ENCODE data around the gene TGFBR3.

DNA sequence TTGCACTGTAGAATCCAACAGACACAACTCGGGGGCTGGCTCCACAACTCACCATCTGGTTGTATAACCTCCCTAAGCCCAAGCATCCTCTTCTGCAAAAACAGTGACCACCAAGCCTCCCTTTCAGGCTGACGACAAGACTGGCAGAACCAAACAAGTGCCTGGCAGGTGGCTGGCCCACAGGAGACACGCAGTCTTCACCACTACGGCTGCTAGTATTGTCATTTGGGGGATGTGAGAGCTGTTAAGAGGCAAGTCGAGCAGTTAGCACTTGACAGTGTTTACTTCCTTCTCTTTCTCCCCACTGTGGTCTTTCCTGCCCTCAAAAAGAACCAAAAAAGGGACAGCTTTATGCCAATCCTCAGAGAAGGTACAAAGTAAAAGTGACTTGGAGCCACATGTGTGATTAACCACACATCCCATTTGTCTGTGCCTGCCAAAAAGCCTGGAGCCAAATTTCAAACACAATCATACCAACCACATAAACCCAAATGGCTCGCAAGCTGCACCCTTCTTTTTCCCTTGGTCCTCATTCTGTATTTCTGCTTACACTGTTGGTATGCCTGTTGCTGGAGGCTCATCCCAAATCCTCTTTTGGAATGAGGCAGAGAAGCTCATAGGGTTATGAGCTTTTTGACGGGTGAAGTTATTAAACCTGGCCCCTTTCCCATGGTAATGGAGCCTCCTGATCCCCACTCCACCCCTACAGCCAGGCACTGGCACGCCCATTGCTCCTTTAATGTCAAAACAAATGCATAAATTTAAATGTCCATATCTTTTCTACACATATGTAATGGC, 94.1 kb downstream of the TGFBR3 start:
- TF ChIP-seq, protein P1, sequence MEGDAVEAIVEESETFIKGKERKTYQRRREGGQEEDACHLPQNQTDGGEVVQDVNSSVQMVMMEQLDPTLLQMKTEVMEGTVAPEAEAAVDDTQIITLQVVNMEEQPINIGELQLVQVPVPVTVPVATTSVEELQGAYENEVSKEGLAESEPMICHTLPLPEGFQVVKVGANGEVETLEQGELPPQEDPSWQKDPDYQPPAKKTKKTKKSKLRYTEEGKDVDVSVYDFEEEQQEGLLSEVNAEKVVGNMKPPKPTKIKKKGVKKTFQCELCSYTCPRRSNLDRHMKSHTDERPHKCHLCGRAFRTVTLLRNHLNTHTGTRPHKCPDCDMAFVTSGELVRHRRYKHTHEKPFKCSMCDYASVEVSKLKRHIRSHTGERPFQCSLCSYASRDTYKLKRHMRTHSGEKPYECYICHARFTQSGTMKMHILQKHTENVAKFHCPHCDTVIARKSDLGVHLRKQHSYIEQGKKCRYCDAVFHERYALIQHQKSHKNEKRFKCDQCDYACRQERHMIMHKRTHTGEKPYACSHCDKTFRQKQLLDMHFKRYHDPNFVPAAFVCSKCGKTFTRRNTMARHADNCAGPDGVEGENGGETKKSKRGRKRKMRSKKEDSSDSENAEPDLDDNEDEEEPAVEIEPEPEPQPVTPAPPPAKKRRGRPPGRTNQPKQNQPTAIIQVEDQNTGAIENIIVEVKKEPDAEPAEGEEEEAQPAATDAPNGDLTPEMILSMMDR (IDR thresholded peaks at IDR 0.05 in 2 of 3, conservative IDR thresholded peaks at IDR 0.05 in 1 of 3; ENCODE audit: insufficient read depth in 2 of 3, low read depth in 1 of 3, low read length in 3 of 3), result no peak
- TF ChIP-seq TEAD4 (IDR thresholded peaks at IDR 0.05; ENCODE audit: low read length), result no peak
- no peak for TF ChIP-seq TEAD4 (CRISPR knock-in tag; IDR thresholded peaks at IDR 0.05; ENCODE audit: borderline replicate concordance)
- no peak for TF ChIP-seq NCOR1 (IDR thresholded peaks at IDR 0.05)
- TF ChIP-seq YY1 (IDR thresholded peaks at IDR 0.05; ENCODE audit: borderline replicate concordance in 1 of 3, control insufficient read depth in 1 of 3, extremely low read depth in 1 of 3, insufficient read depth in 3 of 3, insufficient read length in 1 of 3, insufficient replicate concordance in 2 of 3, low read depth in 1 of 3, low read length in 2 of 3), result no peak
- TF ChIP-seq, protein P2, sequence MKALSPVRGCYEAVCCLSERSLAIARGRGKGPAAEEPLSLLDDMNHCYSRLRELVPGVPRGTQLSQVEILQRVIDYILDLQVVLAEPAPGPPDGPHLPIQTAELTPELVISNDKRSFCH (CRISPR knock-in tag; IDR thresholded peaks at IDR 0.05), result no peak
- TF ChIP-seq, protein P2 (tag; IDR thresholded peaks at IDR 0.05), result no peak
- no peak for TF ChIP-seq MAFG (tag; conservative IDR thresholded peaks at IDR 0.05)
